ENCODE results near the gene APBA3.

Gene APBA3

GRCh38 chr19:3781603-3782002 lies 20.1 kb upstream of the APBA3 start:
- DNase-seq (ENCODE audit: low read depth): no peak
- no peak overlapping the region for H3K4me3 ChIP-seq (ENCODE audit: low read depth, low read length)
- TF ChIP-seq CTCF (conservative IDR thresholded peaks at IDR 0.05; ENCODE audit: low read depth, low read length): no peak

- no peak overlapping the region for H3K4me3 ChIP-seq (ENCODE audit: low read depth, low read length)
- no peak for DNase-seq (ENCODE audit: low read depth)
- TF ChIP-seq CTCF (conservative IDR thresholded peaks at IDR 0.05; ENCODE audit: low read depth, low read length): no peak
These were observed 19.4 kb upstream of the APBA3 start for GRCh38 chr19:3780786-3781304.

GRCh38 chr19:3778899-3779723 lies 17.6 kb upstream of the APBA3 start:
- TF ChIP-seq CTCF (conservative IDR thresholded peaks at IDR 0.05; ENCODE audit: low read depth, low read length): no peak
- no peak overlapping the region for H3K4me3 ChIP-seq (ENCODE audit: low read depth, low read length)
- DNase-seq (ENCODE audit: low read depth): no peak

- no peak for TF ChIP-seq CTCF (conservative IDR thresholded peaks at IDR 0.05; ENCODE audit: low read depth, low read length)
- no peak for DNase-seq (ENCODE audit: low read depth)
- H3K4me3 ChIP-seq (ENCODE audit: low read depth, low read length): no peak overlapping the region
These were observed 16.8 kb upstream of the APBA3 start for GRCh38 chr19:3778104-3778867.

- no peak for TF ChIP-seq CTCF (conservative IDR thresholded peaks at IDR 0.05; ENCODE audit: low read depth, low read length)
- H3K4me3 ChIP-seq (ENCODE audit: low read depth, low read length): no peak overlapping the region
- no peak for DNase-seq (ENCODE audit: low read depth)
These were observed 15.1 kb upstream of the APBA3 start for GRCh38 chr19:3776479-3777040.

GRCh38 chr19:3775831-3776230 lies 14.3 kb upstream of the APBA3 start:
- DNase-seq (ENCODE audit: low read depth): no peak
- no peak for TF ChIP-seq CTCF (conservative IDR thresholded peaks at IDR 0.05; ENCODE audit: low read depth, low read length)
- no peak overlapping the region for H3K4me3 ChIP-seq (ENCODE audit: low read depth, low read length)

All from choroid plexus epithelial cell (primary cell).